ENCODE results near the gene AUP1. TPM values are rescaled to one million over a fixed set of nuclear protein-coding genes. Genes with fewer than 3 reads are reported as not detected.
A peak's percentile ranks its signal among the peaks of the same experiment; 100 is the strongest.

The AUP1 gene
- total RNA-seq, 4 donors from 2014 or later, result 111 to 207 (median 135) TPM

DNA sequence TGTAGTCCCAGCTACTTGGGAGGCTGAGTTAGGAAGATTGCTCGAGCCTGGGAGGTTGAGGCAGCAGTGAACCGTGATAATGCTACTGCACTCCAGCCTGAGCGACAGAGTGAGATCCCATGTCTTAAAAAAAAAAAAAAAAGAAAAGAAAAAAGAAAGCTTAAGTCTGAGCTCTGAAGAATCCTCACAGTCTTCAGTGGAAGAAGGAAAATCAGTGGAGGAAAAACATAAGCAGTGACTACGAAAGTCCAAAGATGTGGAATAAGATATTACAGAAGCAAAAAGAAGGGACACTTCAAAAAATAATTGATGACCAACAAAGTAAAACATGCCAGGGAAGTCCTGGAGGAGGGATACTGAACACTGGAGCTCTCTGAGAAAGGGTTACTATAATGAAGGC is 19.2 kb downstream of the AUP1 start:
- DNase-seq (ENCODE audit: low spot score in 2 of 2), result no peak
- WGBS, 2 donors, result 78 to 79% methylated on average over 4 of the region's 4 CpGs

DNA sequence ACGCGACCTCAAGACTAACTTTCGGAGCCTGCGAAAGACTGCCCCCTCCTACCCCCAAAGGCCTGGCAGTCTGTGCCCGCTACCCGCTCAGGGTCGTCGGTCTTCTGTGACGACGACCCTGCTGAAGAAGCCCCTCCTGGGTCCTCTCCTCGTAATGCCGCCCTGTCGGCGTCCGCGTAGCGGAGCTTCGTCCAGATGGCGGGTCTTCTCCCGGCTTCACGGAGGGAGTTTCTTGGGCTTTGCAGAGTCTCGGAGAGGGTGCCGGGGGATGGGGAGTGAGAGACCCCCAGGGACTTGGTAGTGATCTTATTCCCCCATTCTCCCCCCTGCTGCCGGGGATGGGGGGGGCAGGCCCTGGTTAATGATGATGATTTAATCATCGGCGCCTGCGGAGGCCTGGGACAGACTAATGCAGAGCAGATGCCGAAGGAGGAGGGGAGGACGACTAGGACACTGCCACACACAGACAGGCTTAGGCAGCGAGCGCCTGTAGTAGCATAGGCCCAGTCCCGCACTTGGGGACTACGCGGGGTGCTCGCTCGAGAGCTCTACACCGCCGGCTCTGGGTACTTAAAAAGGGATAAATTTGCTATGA is 21.5 kb downstream of the AUP1 start:
- H3K4me3 ChIP-seq, result peak overlapping the region; percentile 63 to 88 (median 79)
- TF ChIP-seq POLR2A (IDR thresholded peaks at IDR 0.05) (no peak), EP300 (IDR thresholded peaks at IDR 0.05) (no peak)
- TF ChIP-seq, protein P1, sequence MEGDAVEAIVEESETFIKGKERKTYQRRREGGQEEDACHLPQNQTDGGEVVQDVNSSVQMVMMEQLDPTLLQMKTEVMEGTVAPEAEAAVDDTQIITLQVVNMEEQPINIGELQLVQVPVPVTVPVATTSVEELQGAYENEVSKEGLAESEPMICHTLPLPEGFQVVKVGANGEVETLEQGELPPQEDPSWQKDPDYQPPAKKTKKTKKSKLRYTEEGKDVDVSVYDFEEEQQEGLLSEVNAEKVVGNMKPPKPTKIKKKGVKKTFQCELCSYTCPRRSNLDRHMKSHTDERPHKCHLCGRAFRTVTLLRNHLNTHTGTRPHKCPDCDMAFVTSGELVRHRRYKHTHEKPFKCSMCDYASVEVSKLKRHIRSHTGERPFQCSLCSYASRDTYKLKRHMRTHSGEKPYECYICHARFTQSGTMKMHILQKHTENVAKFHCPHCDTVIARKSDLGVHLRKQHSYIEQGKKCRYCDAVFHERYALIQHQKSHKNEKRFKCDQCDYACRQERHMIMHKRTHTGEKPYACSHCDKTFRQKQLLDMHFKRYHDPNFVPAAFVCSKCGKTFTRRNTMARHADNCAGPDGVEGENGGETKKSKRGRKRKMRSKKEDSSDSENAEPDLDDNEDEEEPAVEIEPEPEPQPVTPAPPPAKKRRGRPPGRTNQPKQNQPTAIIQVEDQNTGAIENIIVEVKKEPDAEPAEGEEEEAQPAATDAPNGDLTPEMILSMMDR (IDR thresholded peaks at IDR 0.05), result no peak
- DNase-seq (ENCODE audit: low spot score in 2 of 2), result no peak
- H3K36me3 ChIP-seq, result peaks cover 0 to 25% (median 0%) of the 10 kb centered on the region in 3 donors
- H3K9me3 ChIP-seq, result no peaks in the 10 kb centered on the region
- H3K27me3 ChIP-seq, result peaks cover 0 to 27% of the 10 kb centered on the region in 2 donors
- peak overlapping the region; percentile 92 to 99 (median 95) for H3K27ac ChIP-seq
- WGBS, 2 donors, result 12 to 23% methylated on average over 19 to 38 of the region's 38 CpGs
- peaks cover 0 to 46% (median 23%) of the 10 kb centered on the region in 4 donors for H3K4me1 ChIP-seq

More for the DNA sequence above, 19.2 kb downstream of the AUP1 start:
- Histone ChIP-seq H3K27ac (no peak overlapping the region), H3K36me3 (peaks cover 0 to 13% (median 0%) of the 10 kb centered on the region in 3 donors), H3K9me3 (no peaks in the 10 kb centered on the region), H3K27me3 (peaks cover 0 to 50% of the 10 kb centered on the region in 2 donors), H3K4me1 (peaks cover 0 to 39% (median 33%) of the 10 kb centered on the region in 4 donors), H3K4me3 (no peak overlapping the region)
- TF ChIP-seq, protein P1 (IDR thresholded peaks at IDR 0.05), result no peak
- TF ChIP-seq EP300 (IDR thresholded peaks at IDR 0.05), result no peak
- no peak for TF ChIP-seq POLR2A (IDR thresholded peaks at IDR 0.05)

DNA sequence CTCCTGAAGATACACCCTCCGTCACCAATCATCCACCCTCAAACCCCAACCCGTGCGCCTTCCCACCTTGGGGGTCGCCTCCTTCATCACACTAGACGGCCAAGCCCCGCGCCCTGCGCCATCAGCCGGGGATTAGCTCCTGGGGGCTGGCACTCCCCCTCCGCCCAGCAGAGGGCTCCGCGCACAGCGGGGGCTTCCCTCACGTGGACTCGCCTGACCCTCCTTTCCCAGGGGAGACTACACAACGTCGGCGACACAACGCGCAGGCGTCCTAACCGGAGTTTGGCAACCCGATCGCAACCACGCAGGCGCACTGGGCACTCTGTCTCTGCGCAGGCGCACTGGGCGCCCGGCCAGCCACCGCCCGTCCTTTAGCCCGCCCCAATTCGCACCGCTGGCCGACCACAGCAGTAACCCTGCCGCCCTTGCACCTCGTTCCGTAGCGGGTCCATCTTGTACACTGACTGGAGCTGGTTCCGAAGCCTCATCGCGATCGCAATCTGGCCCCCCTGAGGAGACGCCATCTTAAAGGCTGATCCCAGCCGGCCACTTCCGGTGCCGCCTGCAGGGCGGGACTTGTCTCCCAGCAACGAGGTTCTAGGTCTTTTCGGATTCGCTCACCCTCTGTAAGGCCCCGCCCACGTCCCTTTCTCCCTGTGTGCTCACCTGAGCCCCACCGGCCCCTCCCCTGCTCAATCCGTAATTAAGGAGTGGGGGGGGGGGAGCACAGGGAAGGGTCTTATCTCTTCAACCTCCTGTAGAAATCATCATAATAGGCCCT is 22.2 kb downstream of the AUP1 start, which contains the start of gene PCGF1:
PCGF1 (minus strand) TSS at position 551 of the 781 bp plus-strand sequence; CDS start at position 524, 27 bp downstream.
- peak; percentile 99 to 100 for DNase-seq (ENCODE audit: low spot score in 2 of 2)
- no peaks in the 10 kb centered on the region for H3K9me3 ChIP-seq
- TF ChIP-seq EP300 (IDR thresholded peaks at IDR 0.05) (peak in 1 of 2 donors; percentile 93), POLR2A (IDR thresholded peaks at IDR 0.05) (peak in 1 of 2 donors; percentile 48)
- TF ChIP-seq, protein P1 (IDR thresholded peaks at IDR 0.05), result peak in 3 of 5 experiments; percentile 11 to 52 (median 35)
- H3K27me3 ChIP-seq, result peaks cover 0 to 23% of the 10 kb centered on the region in 2 donors
- H3K4me3 ChIP-seq, result peak within 1 kb of the TSS; percentile 63 to 88 (median 79)
- H3K27ac ChIP-seq, result peak within 1 kb of the TSS; percentile 92 to 99 (median 95)
- peaks cover 0 to 25% (median 0%) of the 10 kb centered on the region in 3 donors for H3K36me3 ChIP-seq
- WGBS, 2 donors, result 1% methylated on average over 34 to 41 of the region's 56 CpGs
- peaks cover 0 to 53% (median 23%) of the 10 kb centered on the region in 4 donors for H3K4me1 ChIP-seq

DNA sequence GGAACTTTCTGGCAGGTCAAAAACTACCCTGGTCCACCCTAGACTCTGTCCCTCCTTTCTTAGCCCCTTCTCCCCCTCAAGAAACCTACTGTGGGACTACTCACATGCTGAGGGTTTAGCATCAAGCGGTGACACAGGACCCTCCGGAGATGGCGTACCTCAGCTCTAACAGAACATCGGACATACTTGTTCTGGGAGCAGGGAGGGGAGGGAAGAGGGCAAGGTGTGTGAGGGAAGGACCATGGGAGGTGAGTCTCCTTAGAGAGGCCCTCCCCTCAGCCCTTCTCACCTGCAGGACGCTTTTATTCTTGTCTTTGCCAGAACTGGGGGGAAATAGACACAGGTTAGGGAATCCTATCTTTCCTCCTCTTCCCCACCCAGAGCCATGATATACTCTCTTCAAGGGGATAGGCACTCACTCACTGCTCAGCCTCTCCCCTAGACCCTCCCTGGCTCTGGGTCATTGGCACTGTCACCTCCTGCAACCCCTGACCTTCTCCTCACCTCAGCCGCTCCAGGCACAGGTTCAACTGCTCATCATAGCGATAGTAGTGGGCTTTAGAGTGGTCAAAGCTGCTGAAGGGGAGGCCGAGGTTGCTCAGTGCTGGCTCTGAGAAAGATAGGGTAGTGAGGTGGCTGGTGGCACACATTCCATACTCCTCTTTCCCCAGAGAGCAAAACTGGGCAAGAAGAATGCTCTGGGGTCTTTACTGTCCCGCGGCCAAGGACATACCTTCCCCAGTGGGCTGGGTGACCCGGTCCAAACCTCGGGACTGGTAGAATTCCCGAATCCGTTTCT is 23.9 kb downstream of the AUP1 start:
- 96% methylated on average over 14 of the region's 14 CpGs for WGBS, 2 donors
- Histone ChIP-seq H3K27me3 (peaks cover 0 to 21% of the 10 kb centered on the region in 2 donors), H3K9me3 (no peaks in the 10 kb centered on the region), H3K27ac (no peak overlapping the region), H3K4me1 (peaks cover 0 to 63% (median 23%) of the 10 kb centered on the region in 4 donors), H3K4me3 (peak overlapping the region in 1 of 4 donors; percentile 5), H3K36me3 (peaks cover 0 to 25% (median 0%) of the 10 kb centered on the region in 3 donors)
- DNase-seq (ENCODE audit: low spot score in 2 of 2), result no peak
- TF ChIP-seq, protein P1 (IDR thresholded peaks at IDR 0.05), result no peak
- TF ChIP-seq POLR2A (IDR thresholded peaks at IDR 0.05), result no peak
- no peak for TF ChIP-seq EP300 (IDR thresholded peaks at IDR 0.05)
